Activated CD4-positive, alpha-beta memory T cell treated with anti-CD3 and anti-CD28 coated beads for 36 hours (primary cell): Measurements from ENCODE around the gene SLC25A25. TPM values are rescaled to one million over a fixed set of nuclear protein-coding genes. Genes with fewer than 3 reads are reported as not detected.

Experiments
- CTCF ChIA-PET: fragments of 350-600 bp; sonication (Branson Sonifier 250); formaldehyde crosslinking; loops from one replicate; lab custom pipeline; 2021; ENCODE audit warnings: antibody characterized with exemption, inconsistent platforms; lab: Charles Lee
- POLR2A ChIA-PET: fragments of 350-600 bp; sonication (Branson Sonifier 250); formaldehyde crosslinking; loops from one replicate; lab custom pipeline; 2021; ENCODE audit warnings: antibody characterized with exemption; lab: Charles Lee
- DNase-seq: peaks from one replicate; pipeline ENCODE4 v3.0.0-alpha.2; 2020
- H3K27ac Mint-ChIP-seq: one replicate; pipeline ENCODE4 v1.8.0; 2021; ENCODE audit warnings: mixed read lengths
- H3K27me3 Mint-ChIP-seq: one replicate; pipeline ENCODE4 v1.8.0; 2021; ENCODE audit warnings: mixed read lengths
- H3K36me3 Mint-ChIP-seq: one replicate; pipeline ENCODE4 v1.8.0; 2021; ENCODE audit warnings: mixed read lengths
- H3K4me1 Mint-ChIP-seq: one replicate; pipeline ENCODE4 v1.8.0; 2021; ENCODE audit warnings: low read depth, mixed read lengths
- H3K4me3 Mint-ChIP-seq: one replicate; pipeline ENCODE4 v1.8.0; 2021; ENCODE audit warnings: mild to moderate bottlenecking, mixed read lengths
- H3K9me3 Mint-ChIP-seq: one replicate; pipeline ENCODE4 v1.8.0; 2021; ENCODE audit warnings: mixed read lengths
- intact Hi-C: fragments of 100-400 bp; cut with micrococcal nuclease; formaldehyde crosslinking; loops from one replicate; pipeline ENCODE4 v1.15.1; 2023
- total RNA-seq, 2 experiments: library from RNA; stranded (reverse); gene quantifications; one replicate each; pipeline ENCODE4 v1.2.3, GENCODE V29; 2021

Gene SLC25A25
- total RNA-seq, 2 experiments from 2014 or later = 17.1 to 17.3 TPM

- Mint-ChIP-seq H3K27ac (no peak overlapping the region), H3K4me1 (no peaks in the 10 kb centered on the region), H3K4me3 (no peak overlapping the region), H3K27me3 (no peaks in the 10 kb centered on the region), H3K9me3 (no peaks in the 10 kb centered on the region), H3K36me3 (no peaks in the 10 kb centered on the region)
- CTCF ChIA-PET = no interaction called here
- POLR2A ChIA-PET = no interaction called here
- no peak for DNase-seq
- intact Hi-C loops = no loop called here
Observed at GRCh38 chr9:128153060-128153946, 85.3 kb downstream of the SLC25A25 start.

- CTCF ChIA-PET = no interaction called here
- intact Hi-C loops = no loop called here
- Mint-ChIP-seq H3K27ac (no peak overlapping the region), H3K27me3 (no peaks in the 10 kb centered on the region), H3K4me1 (peaks cover under 1% of the 10 kb centered on the region), H3K36me3 (no peaks in the 10 kb centered on the region), H3K4me3 (no peak overlapping the region), H3K9me3 (no peaks in the 10 kb centered on the region)
- POLR2A ChIA-PET = no interaction called here
- DNase-seq = no peak
Observed at GRCh38 chr9:128153947-128154695, 86.1 kb downstream of the SLC25A25 start.

- intact Hi-C loops = no loop called here
- ChIA-PET CTCF (interaction anchor here (1.8 kb wide), 1 partner anchor 38 kb away, joined by 7 read pairs; no protein-coding TSS in a partner anchor), POLR2A (interaction anchor here (1.4 kb wide), 1 partner anchor 27 kb away, joined by 3 read pairs; no protein-coding TSS in a partner anchor)
- H3K9me3 Mint-ChIP-seq = no peaks in the 10 kb centered on the region
- no peak overlapping the region for H3K4me3 Mint-ChIP-seq
- H3K4me1 Mint-ChIP-seq = peaks cover 8% of the 10 kb centered on the region
- no peak overlapping the region for H3K27ac Mint-ChIP-seq
- no peaks in the 10 kb centered on the region for H3K27me3 Mint-ChIP-seq
- H3K36me3 Mint-ChIP-seq = no peaks in the 10 kb centered on the region
- no peak for DNase-seq
Observed at GRCh38 chr9:128155736-128156500, 87.9 kb downstream of the SLC25A25 start.

Other genes starting within 250 kb of the SLC25A25 start
- gene ENG, start 213.6 kb upstream of the SLC25A25 start, total RNA-seq = 10 to 100 TPM; 12.0 to 12.2 TPM
- 10 to 100 TPM; 27.7 to 28.5 TPM for gene AK1, start 190.6 kb upstream of the SLC25A25 start, total RNA-seq
- 10 to 100 TPM; 50.1 to 53.8 TPM for gene ST6GALNAC6, start 168.6 kb upstream of the SLC25A25 start, total RNA-seq
- 10 to 100 TPM; 21.2 to 23.5 TPM for gene ST6GALNAC4, start 151.2 kb upstream of the SLC25A25 start, total RNA-seq
- gene PIP5KL1, start 137.5 kb upstream of the SLC25A25 start, total RNA-seq = 1 to 10 TPM in 1 of 2 experiments, under 1 TPM in 1; 0.94 to 2.9 TPM
- gene DPM2, start 130.4 kb upstream of the SLC25A25 start, total RNA-seq = 10 to 100 TPM; 41.5 to 42.0 TPM
- 10 to 100 TPM; 50.7 to 58.0 TPM for gene EEIG1, start 87.2 kb upstream of the SLC25A25 start, total RNA-seq
- gene NAIF1, start 912 bp upstream of the SLC25A25 start, total RNA-seq = 10 to 100 TPM; 10.2 to 14.5 TPM
- gene PTGES2, start 59.5 kb downstream of the SLC25A25 start, total RNA-seq = 10 to 100 TPM; 43.4 to 43.6 TPM
- not detected for gene LCN2, start 81.2 kb downstream of the SLC25A25 start, total RNA-seq
- 10 to 100 TPM; 86.9 to 90.1 TPM for gene BBLN, start 92.0 kb downstream of the SLC25A25 start, total RNA-seq
- gene CIZ1, start 123.3 kb downstream of the SLC25A25 start, total RNA-seq = 100 to 1,000 TPM in 1 of 2 experiments, 10 to 100 TPM in 1; 95.4 to 105 TPM
- gene DNM1, start 135.1 kb downstream of the SLC25A25 start, total RNA-seq = 1 to 10 TPM in 1 of 2 experiments, under 1 TPM in 1; 0.63 to 1.1 TPM
- 10 to 100 TPM; 34.4 to 42.9 TPM for gene GOLGA2, start 207.8 kb downstream of the SLC25A25 start, total RNA-seq
- 10 to 100 TPM; 15.2 to 15.5 TPM for gene SWI5, start 208.0 kb downstream of the SLC25A25 start, total RNA-seq